GM19463 (cell line): ENCODE data around the gene BCAS3.
"Not testable (repeated sequence)": the region's sequence is repeated elsewhere in the genome, so short reads cannot be mapped to it uniquely, and the experiment has no call there.

Experiments
- ATAC-seq: cut with Tn5 transposase; IDR thresholded peaks from one replicate; pipeline ENCODE4 v1.9.1; 2021; ENCODE audit warnings: mild to moderate bottlenecking, moderate library complexity; ENCODE audit not compliant: unreplicated experiment

BCAS3 gene

DNA sequence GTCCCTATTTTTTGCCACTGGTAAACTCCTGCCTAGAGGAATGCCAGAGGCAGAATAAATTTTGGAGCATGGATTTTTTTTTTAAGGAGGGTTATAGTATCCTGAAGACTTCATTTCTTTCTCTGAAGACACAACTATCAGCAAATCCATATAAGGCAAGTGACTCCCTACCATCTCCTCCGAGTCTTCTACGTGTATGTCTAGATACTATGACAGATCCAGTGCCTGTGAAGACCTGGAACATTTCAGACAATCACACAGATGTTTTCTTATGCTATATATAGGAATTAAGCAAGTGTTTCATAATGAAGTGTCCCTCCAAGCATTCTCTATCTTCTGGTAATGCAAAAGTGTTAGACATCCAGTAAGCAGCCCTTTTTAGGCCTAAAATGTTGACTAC, 466.5 kb downstream of the BCAS3 start:
- ATAC-seq, result no peak

- no peak for ATAC-seq
Measured at GRCh38 chr17:61144617-61145564, 467.2 kb downstream of the BCAS3 start.

- not testable (repeated sequence) for ATAC-seq
Measured at GRCh38 chr17:61146833-61147232, 469.2 kb downstream of the BCAS3 start.

GRCh38 chr17:61149106-61149825, 471.6 kb downstream of the BCAS3 start:
- no peak for ATAC-seq

GRCh38 chr17:61149862-61150362, 472.3 kb downstream of the BCAS3 start:
- no peak for ATAC-seq

- ATAC-seq, result no peak
Measured at GRCh38 chr17:61150686-61151299, 473.1 kb downstream of the BCAS3 start.

DNA sequence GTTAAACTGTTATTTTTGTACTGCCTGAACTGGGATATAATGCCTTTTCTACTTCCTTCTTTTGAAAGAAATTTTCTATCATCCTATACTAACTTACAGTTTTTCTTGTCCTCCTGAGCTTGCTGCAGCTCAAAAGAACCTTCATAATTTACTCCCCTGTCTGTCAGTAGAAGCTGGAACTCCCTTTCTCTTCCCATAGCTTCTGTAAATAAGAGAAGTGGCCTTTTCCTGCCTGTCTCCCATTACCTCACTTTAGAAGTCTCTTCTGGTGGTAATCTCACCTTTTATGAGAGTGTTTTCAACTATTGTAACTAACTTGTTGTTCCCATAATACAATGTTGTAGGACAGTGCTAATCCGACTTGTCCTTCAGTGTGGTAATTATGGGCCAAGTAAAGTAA, 475.2 kb downstream of the BCAS3 start:
- ATAC-seq, result no peak

GRCh38 chr17:61155590-61156237, 478.1 kb downstream of the BCAS3 start:
- no peak for ATAC-seq

GRCh38 chr17:61157246-61157886, 479.7 kb downstream of the BCAS3 start:
- no peak for ATAC-seq

- ATAC-seq, result no peak
Measured at GRCh38 chr17:61158376-61158775, 480.7 kb downstream of the BCAS3 start.

- no peak for ATAC-seq
Measured at GRCh38 chr17:61159221-61159814, 481.7 kb downstream of the BCAS3 start.

DNA sequence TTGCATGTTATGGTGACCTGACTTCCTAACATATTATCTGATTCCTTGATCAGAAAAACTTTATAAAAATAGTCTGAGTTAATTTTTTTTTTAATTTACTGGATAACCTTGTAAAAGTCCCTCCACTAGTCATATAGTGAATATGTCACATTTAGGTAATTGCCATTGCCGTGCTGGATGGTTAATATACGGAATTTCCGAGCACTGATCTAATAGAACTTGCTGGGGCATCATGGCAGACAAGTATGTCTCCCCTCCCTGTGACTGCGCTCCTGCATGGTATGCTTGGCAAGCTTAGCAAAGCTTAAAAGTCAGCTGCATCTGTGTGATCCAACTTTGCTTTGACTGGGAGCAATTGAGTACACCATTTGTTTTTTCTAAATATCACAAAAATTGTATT, 482.6 kb downstream of the BCAS3 start:
- no peak for ATAC-seq

GRCh38 chr17:61160789-61161445, 483.3 kb downstream of the BCAS3 start:
- ATAC-seq, result no peak

GRCh38 chr17:61161615-61162134, 484.0 kb downstream of the BCAS3 start:
- ATAC-seq, result no peak

DNA sequence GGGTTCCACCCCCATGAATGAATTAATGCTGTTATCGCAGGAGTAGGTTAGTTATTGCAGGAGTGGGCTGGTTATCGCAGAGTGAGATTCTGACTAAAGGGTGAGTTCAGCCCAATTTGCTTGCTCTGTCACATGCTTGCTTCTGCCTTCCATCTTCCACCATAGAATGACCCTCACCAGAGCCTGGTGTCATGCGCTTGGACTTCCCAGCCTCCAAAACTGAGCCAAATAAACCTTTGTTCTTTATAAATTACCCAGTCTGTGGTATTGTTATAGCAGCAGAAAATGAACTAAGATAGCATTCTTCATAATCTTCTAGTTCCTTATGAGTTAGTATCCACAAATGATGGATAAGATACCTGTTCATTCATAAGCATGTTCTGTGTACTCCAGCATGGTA, 486.9 kb downstream of the BCAS3 start:
- ATAC-seq, result no peak

DNA sequence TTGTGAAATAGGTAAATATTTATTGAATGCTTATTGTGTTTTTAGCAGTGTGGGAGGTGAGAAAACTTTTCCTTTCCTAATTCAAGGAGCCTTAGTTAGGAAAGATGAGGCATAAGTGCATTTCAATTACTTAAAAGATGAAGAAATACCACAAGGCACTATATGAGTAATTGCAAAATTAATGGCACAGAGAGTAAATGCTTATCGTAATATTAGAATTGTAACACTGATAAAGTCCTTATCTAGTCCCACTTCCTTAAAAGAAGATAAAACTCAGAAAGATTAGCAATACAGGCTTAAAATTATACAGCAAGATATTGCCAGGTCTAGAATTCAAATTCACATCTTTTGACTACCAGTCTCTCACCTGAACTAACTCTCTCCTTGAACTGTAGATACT, 489.4 kb downstream of the BCAS3 start:
- ATAC-seq, result no peak

DNA sequence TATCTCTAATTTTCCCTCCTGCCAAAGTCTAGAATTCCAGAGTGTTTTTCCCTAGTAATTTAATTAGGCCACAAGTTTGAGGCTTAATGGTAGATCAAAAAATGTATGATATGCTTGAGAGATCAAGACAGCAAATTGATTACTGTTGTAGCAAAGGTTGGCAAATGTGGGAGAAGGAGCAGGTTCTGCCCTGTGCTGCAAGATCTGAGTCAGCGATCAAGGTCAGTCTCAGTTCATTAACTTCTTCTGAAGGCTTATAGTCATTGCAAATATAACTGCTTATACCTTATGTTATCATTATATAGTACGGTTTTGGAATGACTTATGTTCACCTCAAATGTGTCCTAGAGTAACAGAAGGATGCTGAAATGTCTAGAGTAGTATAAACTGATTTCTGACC, 490.9 kb downstream of the BCAS3 start:
- peak; percentile 51 for ATAC-seq

DNA sequence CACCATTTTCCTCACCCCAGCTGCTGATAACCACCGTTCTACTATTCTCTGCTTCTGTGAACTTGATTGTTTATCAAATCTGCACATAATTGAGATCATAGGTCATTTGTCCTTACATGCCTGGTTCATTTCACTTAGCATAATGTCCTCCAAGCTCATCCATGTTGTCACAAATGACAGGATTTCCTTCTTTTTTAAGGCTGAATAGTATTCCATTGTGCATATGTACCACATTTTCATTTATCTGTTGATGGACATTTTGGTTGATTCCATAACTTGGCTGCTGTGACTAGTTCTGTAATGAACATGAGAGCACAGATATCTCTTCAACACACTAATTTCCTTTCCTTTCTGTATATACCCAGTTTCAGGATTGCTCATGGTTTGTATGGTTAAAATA, 496.7 kb downstream of the BCAS3 start:
- no peak for ATAC-seq
